Hepatocyte (in vitro differentiated cells): ENCODE data around the gene TSFM.

Experiments used
- CTCF ChIP-seq: fragments of 200-600 bp; sonication (generic); IDR thresholded peaks from 2 replicates; pipeline ENCODE4 v1.5.1; 2016; ENCODE audit warnings: antibody characterized with exemption, mild to moderate bottlenecking; ENCODE audit not compliant: poor library complexity
- EZH2 ChIP-seq: fragments of 200-600 bp; sonication (generic); IDR thresholded peaks from 2 replicates; pipeline ENCODE4 v1.6.1; 2016; ENCODE audit warnings: antibody characterized with exemption, mild to moderate bottlenecking, borderline replicate concordance
- EZH2phosphoT487 ChIP-seq: fragments of 200-600 bp; sonication (generic); IDR thresholded peaks from one replicate; pipeline ENCODE4 v1.6.1; 2018; ENCODE audit warnings: antibody characterized with exemption, mild to moderate bottlenecking, low read depth, moderate library complexity; ENCODE audit not compliant: unreplicated experiment, severe bottlenecking

- no peak for TF ChIP-seq CTCF
- TF ChIP-seq EZH2, result no peak
- TF ChIP-seq EZH2phosphoT487, result no peak
Measured at GRCh38 chr12:57744777-57745484, 37.7 kb upstream of the TSFM start, which contains the start of gene TSPAN31.
